ENCODE results near the gene KLHL5.
A peak's percentile ranks its signal among the peaks of the same experiment; 100 is the strongest.
"Not testable (repeated sequence)": the region's sequence is repeated elsewhere in the genome, so short reads cannot be mapped to it uniquely, and the experiment has no call there.

The KLHL5 gene

GRCh38 chr4:39085891-39086290 is 23.9 kb downstream of the KLHL5 start:
- DNase-seq (ENCODE audit: low spot score), result peak; percentile 69
- no peak for FAIRE-seq

GRCh38 chr4:39096847-39097246 is 34.8 kb downstream of the KLHL5 start:
- FAIRE-seq (no peak), DNase-seq (ENCODE audit: low spot score) (no peak)

GRCh38 chr4:39097290-39097689 is 35.3 kb downstream of the KLHL5 start:
- no peak for DNase-seq (ENCODE audit: low spot score)
- FAIRE-seq, result no peak

GRCh38 chr4:39102297-39102696 is 40.3 kb downstream of the KLHL5 start:
- FAIRE-seq (no peak), DNase-seq (ENCODE audit: low spot score) (no peak)

- DNase-seq (ENCODE audit: low spot score) (no peak), FAIRE-seq (no peak)
Measured at GRCh38 chr4:39103291-39103690, 41.3 kb downstream of the KLHL5 start.

GRCh38 chr4:39104255-39104654 is 42.2 kb downstream of the KLHL5 start:
- DNase-seq (ENCODE audit: low spot score), result no peak
- FAIRE-seq, result no peak

- FAIRE-seq (no peak), DNase-seq (ENCODE audit: low spot score) (no peak)
Measured at GRCh38 chr4:39106011-39106410, 44.0 kb downstream of the KLHL5 start.

- DNase-seq (ENCODE audit: low spot score) (no peak), FAIRE-seq (no peak)
Measured at GRCh38 chr4:39114436-39114835, 52.4 kb downstream of the KLHL5 start.

GRCh38 chr4:39118034-39118658 is 56.1 kb downstream of the KLHL5 start:
- DNase-seq (ENCODE audit: low spot score), result no peak
- FAIRE-seq, result no peak

GRCh38 chr4:39120418-39120817 is 58.4 kb downstream of the KLHL5 start:
- DNase-seq (ENCODE audit: low spot score) (no peak), FAIRE-seq (no peak)

GRCh38 chr4:39124885-39125599 is 63.0 kb downstream of the KLHL5 start:
- FAIRE-seq, result no peak
- DNase-seq (ENCODE audit: low spot score), result no peak

GRCh38 chr4:39125600-39125985 is 63.6 kb downstream of the KLHL5 start:
- FAIRE-seq, result no peak
- no peak for DNase-seq (ENCODE audit: low spot score)

- no peak for FAIRE-seq
- DNase-seq (ENCODE audit: low spot score), result no peak
Measured at GRCh38 chr4:39126256-39127095, 64.4 kb downstream of the KLHL5 start.

GRCh38 chr4:39133623-39134022 is 71.6 kb downstream of the KLHL5 start:
- DNase-seq (ENCODE audit: low spot score), result no peak
- FAIRE-seq, result no peak

GRCh38 chr4:39134683-39135306 is 72.8 kb downstream of the KLHL5 start:
- FAIRE-seq (no peak), DNase-seq (ENCODE audit: low spot score) (no peak)

GRCh38 chr4:39138227-39138626 is 76.2 kb downstream of the KLHL5 start:
- not testable (repeated sequence) for DNase-seq (ENCODE audit: low spot score); FAIRE-seq

GRCh38 chr4:39146211-39146610 is 84.2 kb downstream of the KLHL5 start:
- FAIRE-seq (no peak), DNase-seq (ENCODE audit: low spot score) (no peak)

GRCh38 chr4:39154009-39154408 is 92.0 kb downstream of the KLHL5 start:
- no peak for DNase-seq (ENCODE audit: low spot score)
- no peak for FAIRE-seq

- DNase-seq (ENCODE audit: low spot score) (no peak), FAIRE-seq (no peak)
Measured at GRCh38 chr4:39157520-39157919, 95.5 kb downstream of the KLHL5 start.

GRCh38 chr4:39166177-39166576 is 104.1 kb downstream of the KLHL5 start:
- FAIRE-seq, result no peak

GRCh38 chr4:39166669-39167068 is 104.6 kb downstream of the KLHL5 start:
- FAIRE-seq, result no peak

More at GRCh38 chr4:39166177-39166576, 104.1 kb downstream of the KLHL5 start:
- no peak for DNase-seq (ENCODE audit: low spot score)

GRCh38 chr4:39169426-39169825 is 107.4 kb downstream of the KLHL5 start:
- peak; percentile 27 for DNase-seq (ENCODE audit: low spot score)
- FAIRE-seq, result no peak

More at GRCh38 chr4:39166669-39167068, 104.6 kb downstream of the KLHL5 start:
- no peak for DNase-seq (ENCODE audit: low spot score)
